ENCODE measurements around the gene METTL1.

The METTL1 gene

DNA sequence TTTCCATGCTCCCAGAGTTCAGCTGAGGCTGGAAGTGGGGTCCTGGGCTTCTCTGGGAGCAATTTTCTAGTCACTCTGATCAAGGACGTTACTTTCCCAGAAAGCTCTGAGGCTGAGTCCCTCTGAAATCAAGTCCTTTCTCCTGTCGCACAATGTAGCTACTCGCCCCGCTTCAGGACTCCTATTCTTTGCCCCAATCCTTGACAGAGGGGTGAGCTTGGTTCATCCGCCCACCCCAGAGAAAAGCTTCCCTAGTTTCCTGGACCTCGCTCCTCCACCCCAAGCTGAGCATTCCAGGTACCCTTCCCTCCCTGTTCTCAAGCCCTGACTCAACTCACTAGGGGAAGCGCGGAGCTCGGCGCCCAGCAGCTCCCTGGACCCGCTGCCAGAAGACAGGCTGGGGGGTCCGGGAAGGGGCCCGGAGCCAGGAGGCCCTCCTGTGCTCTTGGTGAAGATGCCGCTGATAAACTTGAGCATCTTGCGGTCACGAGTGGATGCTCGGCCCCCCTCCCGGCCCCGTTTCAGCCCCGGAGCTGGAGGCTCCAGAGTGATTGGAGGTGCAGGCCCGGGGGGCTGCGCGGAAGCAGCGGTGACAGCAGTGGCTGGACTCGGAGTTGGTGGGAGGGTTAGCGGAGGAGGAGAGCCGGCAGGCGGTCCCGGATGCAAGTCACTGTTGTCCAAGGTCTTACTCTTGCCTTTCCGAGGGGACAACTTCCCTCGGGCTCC, 35.0 kb downstream of the METTL1 start:
- no peak for DNase-seq (ENCODE audit: low read depth)

- DNase-seq (ENCODE audit: low read depth) = no peak
These were observed 35.8 kb downstream of the METTL1 start for GRCh38 chr12:57735952-57736740.

GRCh38 chr12:57735198-57735855, 36.6 kb downstream of the METTL1 start:
- DNase-seq (ENCODE audit: low read depth) = no peak

DNA sequence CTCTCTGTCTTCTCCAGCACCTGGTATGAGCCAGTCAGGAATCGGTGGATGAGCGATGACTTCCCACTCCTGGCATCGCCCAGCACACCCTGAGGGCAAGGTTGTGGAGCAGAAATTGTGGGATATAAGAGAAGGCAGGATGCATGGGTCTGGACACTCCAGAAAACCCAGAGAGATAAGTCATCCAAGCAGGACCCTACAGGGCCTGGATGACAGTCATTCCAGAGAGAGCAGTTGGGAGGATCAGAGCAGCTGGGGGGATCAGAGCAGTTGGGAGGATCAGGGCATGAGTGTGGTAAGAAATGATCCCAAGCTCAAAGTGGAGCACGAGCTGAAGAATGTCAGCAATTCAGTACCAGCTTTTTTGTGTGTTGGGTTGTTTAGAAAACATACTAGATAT, 37.3 kb downstream of the METTL1 start:
- no peak for DNase-seq (ENCODE audit: low read depth)

GRCh38 chr12:57733928-57734327, 38.0 kb downstream of the METTL1 start:
- DNase-seq (ENCODE audit: low read depth) = no peak

DNA sequence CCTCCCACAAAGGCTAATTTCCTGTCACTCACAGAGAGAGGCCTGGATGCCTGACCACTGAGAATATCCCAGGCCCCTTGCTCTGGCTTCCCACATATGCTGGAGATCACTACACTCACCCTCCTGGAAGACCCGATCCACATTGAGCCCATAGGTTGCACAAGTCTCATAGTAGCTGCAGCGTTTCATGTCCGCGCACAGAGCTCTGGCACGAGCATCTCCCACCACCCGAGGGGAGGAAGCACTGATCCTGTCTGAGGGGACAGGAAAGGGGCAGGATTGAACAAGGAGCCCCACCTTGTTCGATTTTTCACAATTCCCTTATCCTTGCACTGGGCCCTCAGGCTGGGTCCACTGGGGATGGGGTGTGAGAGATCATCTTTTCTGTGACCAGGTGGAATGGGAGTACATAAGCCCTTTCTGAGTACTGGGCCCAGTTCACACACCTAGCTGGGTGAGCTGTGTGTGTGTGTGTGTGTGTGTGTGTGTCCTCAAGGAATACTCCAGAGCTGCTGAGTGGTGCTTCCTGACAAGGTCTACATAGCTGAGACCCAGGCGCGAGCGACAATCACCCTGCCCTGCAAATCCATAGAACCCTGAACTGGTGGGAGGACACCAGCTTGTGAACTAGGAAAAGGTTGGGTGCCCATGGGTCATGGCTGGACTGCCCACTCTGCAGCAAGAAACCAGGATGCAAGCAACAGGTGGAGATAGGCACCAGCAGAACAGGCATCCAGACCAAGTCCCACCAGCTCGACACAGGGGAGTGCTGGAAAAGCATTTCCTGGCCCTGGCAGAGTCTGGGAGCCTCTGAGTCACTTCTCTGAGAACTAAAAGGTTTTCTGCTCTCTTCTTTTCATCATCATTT, 38.9 kb downstream of the METTL1 start:
- no peak for DNase-seq (ENCODE audit: low read depth)

- DNase-seq (ENCODE audit: low read depth) = no peak
These were observed 39.6 kb downstream of the METTL1 start for GRCh38 chr12:57732270-57732669.

- DNase-seq (ENCODE audit: low read depth) = no peak
These were observed 40.4 kb downstream of the METTL1 start for GRCh38 chr12:57731411-57732080.

DNA sequence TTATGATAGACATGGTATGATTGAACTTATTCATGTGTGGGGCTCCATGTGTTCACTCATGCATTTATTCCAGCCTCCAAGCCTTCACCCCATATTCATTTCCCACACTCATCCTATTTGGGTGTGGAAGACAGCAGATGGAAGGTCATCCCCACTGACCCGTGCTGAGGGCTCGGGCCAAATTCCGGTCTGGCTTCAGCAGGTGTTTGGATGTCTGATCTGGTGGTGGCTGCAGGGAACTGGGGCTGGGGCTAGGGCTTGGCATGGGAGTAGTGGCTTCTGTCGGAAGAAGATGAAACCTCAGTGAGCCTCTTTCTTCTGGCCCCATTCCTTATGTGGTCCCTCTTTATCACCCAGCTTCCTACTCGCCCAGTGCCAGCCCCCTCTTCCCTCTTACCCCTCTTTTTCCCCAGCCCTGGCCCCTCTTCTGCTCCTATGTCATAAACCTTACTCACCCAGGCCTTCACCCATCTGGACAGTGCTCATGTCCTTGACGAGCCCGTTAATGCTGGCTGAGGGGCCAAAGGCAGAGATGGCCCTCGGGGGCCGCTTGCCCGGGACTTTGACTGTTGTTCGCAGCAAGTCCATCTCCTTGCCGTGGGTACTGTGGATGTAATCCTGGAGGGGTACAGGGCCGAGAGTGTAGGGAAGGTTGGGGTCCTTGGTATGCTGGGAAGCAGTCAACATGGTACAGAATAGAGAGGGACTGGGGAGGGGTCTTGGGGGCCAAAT, 41.4 kb downstream of the METTL1 start:
- no peak for DNase-seq (ENCODE audit: low read depth)

- no peak for DNase-seq (ENCODE audit: low read depth)
These were observed 42.5 kb downstream of the METTL1 start for GRCh38 chr12:57729321-57729844.

DNA sequence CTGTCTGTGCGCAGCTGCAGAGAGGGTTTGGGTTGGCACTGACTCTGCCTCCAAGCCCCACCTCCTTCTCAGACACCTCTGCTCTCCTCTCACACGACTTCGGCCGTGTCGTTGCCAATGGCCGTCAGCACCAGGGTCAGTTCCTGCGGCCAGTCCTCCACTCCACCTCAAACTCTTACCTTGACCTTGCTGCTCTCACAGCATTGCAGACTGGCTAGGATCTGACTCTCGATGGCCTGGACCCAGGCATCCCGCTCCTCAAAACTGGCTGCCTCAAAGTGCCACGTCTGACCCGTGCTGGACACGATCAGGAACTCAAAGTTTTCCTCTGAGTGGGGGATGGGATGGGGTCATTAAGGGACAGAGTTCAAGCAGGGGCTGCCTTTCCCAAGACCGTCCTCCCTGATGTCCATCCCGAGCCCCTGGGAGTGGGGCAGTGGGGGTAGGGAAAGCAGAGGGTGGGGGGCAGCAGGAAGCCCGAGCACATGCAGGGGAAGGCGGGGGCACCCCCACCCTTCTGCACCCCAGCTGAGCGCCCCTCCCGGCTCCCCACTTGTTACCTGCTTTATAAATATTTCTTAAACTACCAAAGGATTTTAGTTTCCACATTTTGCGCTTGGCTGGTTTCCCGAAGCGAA, 44.0 kb downstream of the METTL1 start:
- no peak for DNase-seq (ENCODE audit: low read depth)

- no peak for DNase-seq (ENCODE audit: low read depth)
These were observed 44.8 kb downstream of the METTL1 start for GRCh38 chr12:57726884-57727757.

GRCh38 chr12:57726151-57726883, 45.6 kb downstream of the METTL1 start:
- no peak for DNase-seq (ENCODE audit: low read depth)

- DNase-seq (ENCODE audit: low read depth) = no peak
These were observed 46.1 kb downstream of the METTL1 start for GRCh38 chr12:57725851-57726150.

GRCh38 chr12:57724936-57725740, 46.8 kb downstream of the METTL1 start:
- DNase-seq (ENCODE audit: low read depth) = no peak

GRCh38 chr12:57724003-57724935, 47.6 kb downstream of the METTL1 start:
- no peak for DNase-seq (ENCODE audit: low read depth)

GRCh38 chr12:57723630-57723962, 48.3 kb downstream of the METTL1 start:
- no peak for DNase-seq (ENCODE audit: low read depth)
